HG02840 (cell line): ENCODE results near the gene LENG1.

Experiments used
- ATAC-seq: cut with Tn5 transposase; IDR thresholded peaks from one replicate; pipeline ENCODE4 v1.9.1; 2021; ENCODE audit warnings: mild to moderate bottlenecking, moderate library complexity, moderate number of reproducible peaks; ENCODE audit not compliant: unreplicated experiment, low FRiP score

LENG1 gene

DNA sequence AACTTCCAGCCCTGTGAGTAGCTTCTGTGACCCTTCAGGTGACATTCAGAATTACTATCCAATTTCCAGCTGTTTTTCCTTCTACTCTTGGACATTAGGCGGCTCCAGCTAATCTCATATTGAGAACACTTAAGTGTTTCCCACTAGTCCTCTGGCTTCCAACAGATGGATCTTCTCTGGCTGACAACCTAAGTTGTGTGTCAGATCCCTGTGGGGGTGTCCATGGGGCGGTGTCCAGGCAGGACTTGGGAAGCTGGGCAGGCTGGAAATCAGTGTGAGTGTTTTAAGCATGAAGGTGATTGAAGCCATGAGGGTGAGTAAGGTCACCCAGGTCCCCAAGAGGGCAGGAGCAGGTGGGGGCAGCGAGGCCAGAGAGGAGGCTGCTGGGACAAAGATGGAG is 11.8 kb downstream of the LENG1 start:
- no peak for ATAC-seq

DNA sequence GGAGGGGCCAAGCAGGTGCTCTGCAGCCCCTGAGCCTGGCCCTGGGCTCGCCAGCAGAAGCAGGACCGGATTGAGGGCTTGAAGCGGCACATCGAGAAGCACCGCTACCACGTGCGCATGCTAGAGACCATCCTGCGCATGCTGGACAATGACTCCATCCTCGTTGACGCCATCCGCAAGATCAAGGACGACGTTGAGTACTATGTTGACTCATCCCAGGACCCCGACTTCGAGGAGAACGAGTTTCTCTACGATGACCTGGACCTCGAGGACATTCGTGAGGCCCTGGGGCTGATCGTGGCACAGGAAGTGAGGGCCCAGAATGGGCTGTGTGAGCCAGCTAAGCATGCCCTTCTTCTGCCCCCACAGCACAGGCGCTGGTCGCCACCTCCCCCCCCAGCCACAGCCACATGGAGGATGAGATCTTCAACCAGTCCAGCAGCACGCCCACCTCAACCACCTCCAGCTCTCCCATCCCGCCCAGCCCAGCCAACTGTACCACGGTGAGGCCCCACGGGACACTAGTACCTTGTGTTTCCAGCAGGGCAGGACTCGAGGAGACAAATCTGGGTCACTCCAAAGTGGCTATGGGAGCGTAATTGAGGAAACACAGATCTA is 13.9 kb downstream of the LENG1 start:
- no peak for ATAC-seq

DNA sequence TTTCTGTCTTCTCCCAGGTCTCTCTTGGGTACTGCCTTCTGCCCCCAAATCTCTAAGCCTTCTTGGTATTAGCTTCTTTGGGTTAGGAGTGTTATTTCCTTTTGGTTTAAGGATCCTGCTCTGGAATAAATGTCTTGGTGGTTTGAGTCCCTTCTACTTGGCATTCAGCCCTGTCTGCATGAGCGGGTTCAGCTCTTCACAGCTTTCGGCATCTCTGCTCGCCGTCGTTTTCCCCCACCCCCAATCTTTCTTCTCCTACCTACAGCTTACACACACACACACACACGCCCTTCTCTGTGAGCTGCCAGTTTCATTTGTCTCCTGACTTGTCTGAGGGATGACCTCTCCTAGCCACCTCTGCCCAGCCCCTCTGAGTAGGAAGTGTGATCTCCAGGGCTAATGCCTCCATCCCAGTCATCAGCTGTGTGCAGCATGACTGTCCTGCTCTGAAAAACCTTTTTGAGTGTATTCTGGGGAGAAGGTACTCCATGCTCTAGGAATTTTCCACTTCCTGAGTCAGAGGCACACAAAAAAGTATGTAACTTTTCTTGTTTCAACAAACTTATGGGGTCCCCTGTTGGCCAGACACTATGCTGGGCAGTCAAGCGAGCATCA is 17.2 kb downstream of the LENG1 start:
- ATAC-seq = no peak

DNA sequence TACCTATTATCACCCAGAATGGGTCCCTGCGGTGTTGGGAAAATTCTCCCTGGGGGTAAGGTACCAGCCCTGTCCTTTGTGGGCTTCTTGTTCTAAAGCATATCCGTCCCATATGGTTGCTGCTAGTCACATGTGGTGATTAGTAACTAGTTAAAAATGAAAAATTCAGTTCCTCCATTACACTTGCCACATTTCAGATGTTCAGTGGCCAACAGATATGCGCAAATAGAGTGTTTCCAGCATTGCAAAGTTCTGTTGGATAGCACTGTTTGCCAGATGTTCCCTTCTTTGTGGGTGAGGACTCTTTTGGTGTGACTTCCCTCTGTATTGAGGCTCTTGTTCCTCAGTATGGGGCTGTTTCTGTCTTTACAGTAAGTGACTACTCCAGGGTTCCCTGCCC is 18.2 kb downstream of the LENG1 start:
- no peak for ATAC-seq

DNA sequence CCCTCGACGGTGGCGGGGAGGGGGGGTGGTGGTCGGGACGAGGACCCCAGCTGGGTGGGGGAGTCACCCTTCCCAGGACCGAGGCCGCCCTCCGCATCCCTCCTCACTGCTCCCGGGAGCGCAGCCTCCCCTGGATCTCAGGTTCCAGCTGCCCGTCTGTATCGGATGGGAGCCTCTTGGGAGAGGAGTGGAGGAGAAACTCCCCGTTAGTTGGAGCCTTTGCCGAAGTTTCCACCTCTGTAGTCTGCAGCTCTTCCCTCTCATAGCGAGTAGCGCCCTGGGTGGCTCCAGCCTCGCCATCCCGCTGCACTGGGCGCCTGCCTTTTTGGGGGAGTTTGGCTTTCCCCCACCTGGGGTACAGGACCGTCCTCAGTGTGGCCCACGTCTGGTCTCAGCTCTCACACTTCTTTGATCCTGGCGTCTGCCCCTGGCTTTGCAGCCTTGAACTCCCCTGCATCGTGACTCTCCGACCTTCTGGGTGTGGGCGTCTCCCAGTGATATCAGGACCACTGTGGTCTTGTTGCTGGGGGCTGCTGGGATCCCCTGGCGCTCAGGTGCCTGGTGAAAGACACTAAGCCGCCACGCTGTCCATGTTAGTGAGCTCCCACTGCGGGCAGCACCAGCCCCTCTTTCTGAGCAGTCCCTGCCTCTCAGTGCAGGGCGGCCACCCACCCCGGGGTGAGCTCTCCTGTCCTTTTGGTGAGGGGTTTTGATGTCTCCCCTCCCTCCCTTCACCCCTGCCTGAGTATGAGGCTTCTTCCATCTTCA is 20.8 kb downstream of the LENG1 start:
- ATAC-seq = no peak

DNA sequence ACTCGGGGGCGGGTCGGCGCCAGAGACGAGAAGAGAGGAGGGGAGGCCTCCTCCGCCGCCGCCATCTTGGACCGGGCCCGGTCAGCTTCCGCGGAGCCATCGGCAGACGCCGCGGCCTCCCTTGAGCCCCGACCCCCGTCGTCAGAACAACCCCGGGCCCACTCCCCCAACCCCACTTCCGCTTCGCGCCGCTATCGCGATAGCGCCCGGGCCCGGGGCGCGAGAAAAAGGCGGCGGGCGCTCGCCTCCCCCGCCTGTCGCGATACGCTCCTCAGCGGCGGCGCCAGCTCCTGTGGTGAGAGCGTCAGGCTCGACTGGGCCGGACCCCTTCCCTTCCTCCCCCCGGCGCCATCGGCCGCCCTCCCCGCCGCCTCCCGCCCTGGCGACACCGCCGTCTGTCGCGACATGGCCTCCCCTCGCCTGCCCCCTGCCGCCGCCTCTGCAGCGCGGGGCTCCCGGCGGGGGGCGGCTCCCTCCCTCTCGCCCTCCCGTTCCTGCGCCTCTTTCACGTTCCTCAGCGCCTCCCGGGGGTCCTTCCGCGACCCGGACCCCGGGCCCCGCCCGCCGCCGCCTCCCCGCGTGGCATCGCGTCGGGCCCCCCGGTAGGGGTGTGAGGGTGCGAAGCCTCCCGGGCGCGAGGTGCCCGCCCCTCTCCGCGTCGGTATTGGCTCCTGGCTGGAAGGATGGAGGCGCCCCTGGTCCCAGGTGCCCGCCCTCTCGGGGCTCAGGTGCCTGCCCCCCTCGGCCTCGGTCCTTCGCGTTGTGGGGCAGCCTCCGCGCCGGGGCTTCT is 21.6 kb downstream of the LENG1 start, which contains the start of gene CNOT3:
Gene CNOT3 (plus strand): TSS at position 64 of the 790 bp plus-strand sequence. CDS start 5,217 bp downstream, outside the sequence.
- ATAC-seq = no peak

DNA sequence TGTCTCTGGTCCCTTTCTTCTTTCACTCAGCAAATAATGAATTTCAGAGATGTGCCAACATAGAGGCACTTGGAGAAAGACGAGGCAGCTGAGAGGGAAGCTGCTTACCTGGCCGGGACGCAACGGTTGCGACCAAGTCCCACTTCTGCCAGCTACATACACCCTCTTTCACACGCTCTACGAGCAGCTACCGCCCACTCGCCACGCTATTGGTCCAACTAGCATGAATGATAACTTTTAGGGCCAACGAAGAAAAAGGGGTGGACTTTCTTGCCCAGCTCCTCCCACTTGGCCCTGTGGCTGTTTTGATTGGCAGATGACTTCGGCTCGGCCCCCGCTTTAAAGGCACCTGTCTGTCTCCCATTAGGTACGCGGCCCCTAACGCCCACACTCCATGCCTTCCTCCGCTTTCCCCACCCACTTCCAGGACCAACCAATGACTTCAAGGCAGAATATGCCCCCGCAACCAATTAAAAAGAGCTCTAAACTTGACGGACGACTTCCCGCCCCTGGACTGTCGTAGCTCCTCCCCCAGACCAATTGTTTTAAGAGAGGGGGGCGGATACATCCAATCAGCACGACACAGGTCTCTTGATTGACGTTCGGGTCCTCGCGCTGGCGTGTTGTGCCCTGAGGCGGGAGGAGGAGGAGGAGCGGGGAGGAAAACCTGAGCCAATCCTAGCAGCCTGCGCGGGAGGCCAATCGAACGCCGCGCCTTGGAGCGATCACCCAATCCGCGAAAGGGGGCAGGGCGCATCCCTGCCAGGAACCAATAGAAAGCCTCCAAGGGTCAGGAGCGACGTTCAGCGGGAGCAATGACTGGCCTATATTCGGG is 22.4 kb downstream of the LENG1 start:
- peak; percentile 79 for ATAC-seq

DNA sequence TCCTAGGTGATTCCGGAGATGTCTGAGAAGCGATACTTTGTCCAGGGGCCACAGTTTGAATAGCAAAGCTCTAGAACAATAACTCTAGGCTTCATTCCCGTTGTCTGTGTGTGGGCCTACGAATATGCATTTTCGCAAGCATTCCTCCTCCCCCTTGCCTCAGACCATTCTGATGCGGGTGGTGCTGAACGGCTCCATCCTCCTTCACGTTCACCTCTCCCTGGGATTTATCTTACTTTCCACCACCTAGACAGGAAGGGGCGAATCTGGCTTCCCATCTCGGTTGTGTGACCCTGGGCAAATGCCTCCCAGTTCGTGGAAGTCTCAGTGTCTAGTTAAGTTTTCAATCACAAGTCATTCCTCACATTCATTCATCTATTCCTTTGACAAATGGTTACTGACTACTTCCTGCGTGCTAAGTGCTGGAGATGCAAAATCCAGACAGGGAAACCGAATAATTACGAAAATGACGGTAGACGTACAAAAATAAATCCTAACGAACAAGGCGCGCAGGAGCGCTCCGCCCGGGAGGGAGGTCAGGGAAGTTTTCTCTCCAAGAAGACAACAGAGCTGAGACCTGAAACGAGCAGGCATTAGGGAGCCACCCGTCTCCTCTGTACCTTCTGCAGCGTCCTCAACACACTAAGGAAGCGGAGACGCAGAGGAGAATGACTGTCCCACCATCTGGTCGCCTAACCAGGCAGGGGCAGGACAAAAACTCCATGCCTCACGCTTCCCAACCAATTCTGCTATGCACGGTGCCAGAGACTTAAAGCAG is 23.2 kb downstream of the LENG1 start:
- no peak for ATAC-seq

DNA sequence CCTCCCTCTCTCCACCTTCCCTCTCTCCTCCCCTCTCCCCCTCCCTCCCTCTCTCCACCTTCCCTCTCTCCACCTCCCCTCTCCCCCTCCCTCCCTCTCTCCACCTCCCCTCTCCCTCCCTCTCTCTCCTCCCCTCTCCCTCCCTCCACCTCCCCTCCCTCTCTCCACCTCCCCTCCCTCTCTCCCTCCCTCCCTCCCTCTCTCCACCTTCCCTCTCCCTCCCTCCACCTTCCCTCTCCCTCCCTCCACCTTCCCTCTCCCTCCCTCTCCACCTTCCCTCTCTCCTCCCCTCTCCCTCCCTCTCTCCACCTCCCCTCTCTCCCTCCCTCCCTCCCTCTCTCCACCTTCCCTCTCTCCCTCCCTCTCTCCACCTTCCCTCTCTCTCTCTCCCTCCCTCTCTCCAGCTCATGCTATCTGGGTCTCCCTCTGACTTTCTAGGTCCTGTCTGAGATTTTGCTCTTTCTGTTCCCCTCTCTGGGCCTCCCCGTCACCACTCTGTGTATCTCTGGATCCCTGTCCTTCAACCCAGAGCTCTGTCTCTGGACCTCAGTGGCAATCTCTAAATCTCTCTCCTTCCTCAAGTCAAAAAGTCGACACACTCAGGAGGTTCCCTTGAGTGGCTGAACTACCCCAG is 25.4 kb downstream of the LENG1 start:
- ATAC-seq = no peak

DNA sequence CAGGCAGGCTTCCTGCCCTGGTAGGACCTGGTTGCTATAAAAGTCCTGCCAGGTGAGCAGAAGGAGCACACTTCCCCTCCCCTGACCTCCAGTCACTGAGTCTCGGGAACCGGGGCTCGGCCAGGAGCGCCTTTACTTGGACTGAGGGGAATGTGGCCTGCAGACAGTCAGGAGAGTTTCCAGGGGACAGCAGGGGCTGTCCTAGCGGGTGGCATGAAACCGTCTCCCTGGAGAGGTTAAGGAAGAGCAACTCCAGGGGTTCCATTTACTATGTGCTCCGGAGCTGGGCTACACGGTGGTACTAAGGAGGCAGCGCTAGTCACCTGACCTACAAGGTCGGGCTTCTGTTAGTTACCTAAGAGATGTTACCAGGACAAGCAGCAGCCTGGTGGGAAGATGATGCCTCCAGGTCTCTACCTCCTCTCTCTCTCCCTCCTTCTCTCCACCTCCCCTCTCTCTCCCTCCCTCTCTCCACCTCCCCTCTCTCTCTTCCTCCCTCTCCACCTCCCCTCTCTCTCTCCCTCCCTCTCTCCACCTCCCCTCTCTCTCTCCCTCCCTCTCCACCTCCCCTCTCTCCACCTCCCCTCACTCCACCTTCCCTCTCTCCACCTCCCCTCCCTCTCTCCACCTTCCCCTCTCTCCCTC is 26.1 kb downstream of the LENG1 start:
- ATAC-seq = no peak

DNA sequence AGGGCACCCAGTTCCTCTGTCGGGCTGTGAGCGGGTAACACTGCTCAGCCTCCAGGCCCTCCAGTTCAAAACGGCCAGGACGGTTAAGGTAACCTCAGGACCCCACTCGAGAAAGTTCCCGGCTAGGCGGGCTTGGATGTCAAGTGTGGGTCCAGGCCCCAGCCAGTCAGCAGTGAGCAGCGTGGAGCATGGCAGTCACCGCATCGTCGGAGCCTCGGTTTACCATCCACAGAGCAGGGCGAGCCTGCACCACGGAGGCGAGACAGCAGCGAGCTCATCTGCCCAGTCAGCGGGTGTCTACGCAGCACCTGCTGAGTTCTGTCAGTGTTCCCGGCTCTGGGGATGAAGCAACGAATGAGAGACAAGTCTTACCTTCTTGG is 29.9 kb downstream of the LENG1 start:
- ATAC-seq = no peak

DNA sequence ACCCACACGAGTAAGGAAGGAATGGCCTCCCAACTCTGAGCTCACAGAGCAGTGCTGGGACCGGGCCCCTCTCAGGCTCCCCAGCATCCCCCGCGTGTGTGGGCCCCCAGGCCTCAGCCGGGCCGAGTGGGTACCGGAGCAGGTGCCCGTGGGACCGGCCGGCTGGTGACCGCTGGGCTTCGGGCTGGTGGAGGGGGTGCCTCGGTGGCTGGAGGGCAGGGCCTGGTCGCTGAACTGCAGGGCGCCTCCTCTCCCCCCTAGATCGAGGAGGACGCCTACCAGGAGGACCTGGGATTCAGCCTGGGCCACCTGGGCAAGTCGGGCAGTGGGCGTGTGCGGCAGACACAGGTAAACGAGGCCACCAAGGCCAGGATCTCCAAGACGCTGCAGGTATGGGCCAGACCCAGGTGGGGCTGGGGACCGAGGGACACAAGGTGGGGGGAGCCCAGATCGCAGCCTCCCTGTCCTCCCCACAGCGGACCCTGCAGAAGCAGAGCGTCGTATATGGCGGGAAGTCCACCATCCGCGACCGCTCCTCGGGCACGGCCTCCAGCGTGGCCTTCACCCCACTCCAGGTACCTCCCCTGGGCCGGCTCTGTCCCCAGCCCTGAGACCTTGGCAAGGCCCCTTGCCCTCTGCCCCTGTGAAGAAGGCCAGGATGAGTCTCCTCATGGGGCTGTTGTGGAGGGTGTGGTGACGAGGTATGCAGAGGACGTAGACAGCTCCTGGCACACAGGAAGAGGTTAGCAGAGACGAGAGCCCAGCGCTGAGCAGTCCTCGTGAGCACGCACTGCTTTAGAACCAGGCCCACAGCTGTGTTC is 30.5 kb downstream of the LENG1 start:
- ATAC-seq = no peak

DNA sequence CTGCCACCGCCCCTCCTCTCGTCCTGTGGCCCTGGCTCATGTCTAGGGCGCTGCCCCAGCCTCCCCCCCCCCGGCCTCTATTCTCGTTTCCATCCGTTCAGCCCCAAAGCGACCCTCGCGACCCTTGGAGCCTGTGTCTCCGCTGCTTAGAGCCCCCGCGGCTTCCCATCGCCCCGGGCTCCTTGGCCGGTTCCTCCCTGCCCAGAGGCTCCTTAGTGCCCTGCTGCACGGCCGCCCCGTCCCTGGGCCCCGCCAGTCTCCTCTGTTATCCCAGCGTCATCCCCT is 31.1 kb downstream of the LENG1 start:
- no peak for ATAC-seq

DNA sequence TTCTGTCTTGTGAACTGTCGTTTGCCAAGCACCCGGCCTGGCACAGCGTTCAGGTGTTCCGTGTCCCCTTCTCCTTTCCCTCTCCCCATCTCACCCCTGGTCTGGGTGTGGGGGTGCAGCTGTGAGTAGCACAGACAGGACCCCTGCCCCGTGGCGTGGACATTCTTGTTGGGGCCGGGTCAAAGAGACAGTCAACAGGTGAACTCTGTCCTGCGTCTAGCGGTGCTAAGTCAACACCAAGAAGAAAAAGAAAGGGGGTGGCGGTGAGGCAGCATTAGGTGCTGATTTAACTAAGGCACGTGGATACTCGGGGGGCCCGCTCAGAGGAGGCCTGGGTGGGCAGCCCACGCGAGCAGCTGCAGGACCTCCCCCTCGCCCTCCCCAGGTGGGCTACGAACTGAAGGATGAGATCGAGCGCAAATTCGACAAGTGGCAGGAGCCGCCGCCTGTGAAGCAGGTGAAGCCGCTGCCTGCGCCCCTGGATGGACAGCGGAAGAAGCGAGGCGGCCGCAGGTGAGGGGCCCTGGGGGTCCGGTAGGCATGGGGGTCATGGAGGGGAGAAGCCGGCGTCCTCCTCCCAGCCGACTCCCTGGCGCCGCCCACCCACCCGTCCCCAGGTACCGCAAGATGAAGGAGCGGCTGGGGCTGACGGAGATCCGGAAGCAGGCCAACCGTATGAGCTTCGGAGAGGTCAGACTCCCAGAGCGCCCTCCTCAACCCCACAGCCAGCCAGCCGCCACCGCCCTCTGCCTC is 31.7 kb downstream of the LENG1 start:
- no peak for ATAC-seq

DNA sequence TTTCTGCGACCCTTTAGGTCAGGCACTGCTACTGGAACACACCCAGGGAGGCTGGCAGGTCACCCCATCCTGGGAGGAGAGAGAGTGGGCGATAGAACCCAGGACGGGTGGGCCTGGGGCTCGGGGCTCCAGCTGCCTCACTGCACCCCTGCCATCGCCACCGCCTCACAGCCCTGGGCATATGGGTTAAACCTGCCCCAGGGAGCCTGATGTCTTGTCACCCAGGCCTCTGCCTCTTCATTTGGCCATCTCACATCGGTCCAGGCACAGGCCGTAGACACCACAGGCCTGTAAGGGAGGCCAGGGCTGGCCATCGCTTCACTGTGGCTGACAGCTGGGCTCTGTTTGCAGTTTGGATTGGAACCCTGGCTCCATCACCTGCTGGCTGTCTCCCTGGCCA is 33.8 kb downstream of the LENG1 start:
- ATAC-seq = no peak

DNA sequence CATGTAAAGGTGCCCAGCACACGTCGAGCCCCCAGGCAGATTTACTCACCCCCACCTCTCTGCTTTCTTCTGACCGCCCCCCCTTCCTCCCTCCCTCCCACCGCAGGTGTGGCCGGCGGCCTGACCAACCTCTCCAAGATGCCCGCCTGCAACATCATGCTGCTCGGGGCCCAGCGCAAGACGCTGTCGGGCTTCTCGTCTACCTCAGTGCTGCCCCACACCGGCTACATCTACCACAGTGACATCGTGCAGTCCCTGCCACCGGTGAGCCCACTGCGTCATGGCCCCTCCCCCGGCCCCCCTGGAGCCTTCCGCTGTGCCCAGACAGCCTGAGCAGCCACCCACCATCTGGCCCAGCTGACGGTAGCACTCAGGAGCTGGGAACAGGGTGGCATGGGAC is 35.1 kb downstream of the LENG1 start:
- ATAC-seq = no peak

DNA sequence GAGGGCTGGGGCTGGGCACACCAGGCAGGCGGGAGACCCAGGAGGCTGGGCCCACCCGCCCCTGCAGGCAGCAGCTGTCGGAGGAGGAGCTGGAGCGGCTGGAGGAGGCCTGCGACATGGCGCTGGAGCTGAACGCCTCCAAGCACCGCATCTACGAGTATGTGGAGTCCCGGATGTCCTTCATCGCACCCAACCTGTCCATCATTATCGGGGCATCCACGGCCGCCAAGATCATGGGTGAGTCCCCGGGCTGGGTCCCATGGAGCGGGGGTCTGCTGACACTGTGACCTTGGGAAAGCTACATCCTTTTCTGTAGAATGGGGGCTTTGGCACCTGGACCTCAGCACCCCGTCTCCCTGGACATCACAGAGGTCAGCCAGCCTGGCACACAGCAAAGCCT is 35.8 kb downstream of the LENG1 start:
- no peak for ATAC-seq
